ENCODE measurements around the gene RUBCN.

The RUBCN gene

DNA sequence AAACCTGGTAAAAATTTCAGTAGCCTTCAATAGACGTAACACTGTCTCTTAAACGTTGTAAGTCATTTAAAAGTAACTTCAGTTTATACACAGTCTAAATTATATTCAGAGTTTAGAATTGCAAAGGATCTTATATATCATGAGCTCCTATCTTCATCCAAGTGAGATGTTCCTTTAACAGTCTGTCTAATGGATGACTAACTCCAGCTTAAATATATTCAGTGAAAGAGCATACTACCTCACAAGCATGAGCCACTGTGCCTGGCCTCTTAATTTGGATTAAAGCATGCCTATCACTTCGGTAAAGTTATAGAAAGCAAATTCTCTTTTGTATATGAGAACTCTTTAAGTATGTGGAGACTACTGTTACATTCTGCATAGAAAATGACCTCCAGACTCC is 20.0 kb upstream of the RUBCN start:
- no peak for TF ChIP-seq EZH2phosphoT487 (IDR thresholded peaks at IDR 0.05; ENCODE audit: borderline replicate concordance)
- TF ChIP-seq, protein P1, sequence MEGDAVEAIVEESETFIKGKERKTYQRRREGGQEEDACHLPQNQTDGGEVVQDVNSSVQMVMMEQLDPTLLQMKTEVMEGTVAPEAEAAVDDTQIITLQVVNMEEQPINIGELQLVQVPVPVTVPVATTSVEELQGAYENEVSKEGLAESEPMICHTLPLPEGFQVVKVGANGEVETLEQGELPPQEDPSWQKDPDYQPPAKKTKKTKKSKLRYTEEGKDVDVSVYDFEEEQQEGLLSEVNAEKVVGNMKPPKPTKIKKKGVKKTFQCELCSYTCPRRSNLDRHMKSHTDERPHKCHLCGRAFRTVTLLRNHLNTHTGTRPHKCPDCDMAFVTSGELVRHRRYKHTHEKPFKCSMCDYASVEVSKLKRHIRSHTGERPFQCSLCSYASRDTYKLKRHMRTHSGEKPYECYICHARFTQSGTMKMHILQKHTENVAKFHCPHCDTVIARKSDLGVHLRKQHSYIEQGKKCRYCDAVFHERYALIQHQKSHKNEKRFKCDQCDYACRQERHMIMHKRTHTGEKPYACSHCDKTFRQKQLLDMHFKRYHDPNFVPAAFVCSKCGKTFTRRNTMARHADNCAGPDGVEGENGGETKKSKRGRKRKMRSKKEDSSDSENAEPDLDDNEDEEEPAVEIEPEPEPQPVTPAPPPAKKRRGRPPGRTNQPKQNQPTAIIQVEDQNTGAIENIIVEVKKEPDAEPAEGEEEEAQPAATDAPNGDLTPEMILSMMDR (conservative IDR thresholded peaks at IDR 0.05; ENCODE audit: low read length) = no peak
- Histone ChIP-seq H3K27me3 (ENCODE audit: insufficient read depth, low read length, poor library complexity, severe bottlenecking) (no peaks in the 10 kb centered on the region), H2AFZ (ENCODE audit: low read length) (no peak overlapping the region), H3K9ac (ENCODE audit: low read depth, low read length, poor library complexity, severe bottlenecking) (no peak overlapping the region), H3K4me1 (ENCODE audit: insufficient read depth, low read length, poor library complexity, severe bottlenecking) (peaks cover 39% of the 10 kb centered on the region), H4K20me1 (ENCODE audit: insufficient read depth, low read length, poor library complexity, severe bottlenecking) (peaks cover 34% of the 10 kb centered on the region), H3F3A (ENCODE audit: low read depth) (no peaks in the 10 kb centered on the region), H3K9me3 (ENCODE audit: insufficient read depth, low read depth, low read length) (no peaks in the 10 kb centered on the region), H3K4me2 (ENCODE audit: low read depth, low read length, poor library complexity, severe bottlenecking) (peak overlapping the region; percentile 46), H3K36me3 (ENCODE audit: insufficient read depth, low read length) (peaks cover 51% of the 10 kb centered on the region), H3K9me2 (replicated peaks; ENCODE audit: low read depth, low read length) (no peaks in the 10 kb centered on the region), H3K4me3 (ENCODE audit: low read length, poor library complexity, severe bottlenecking) (no peak overlapping the region), H3K79me2 (ENCODE audit: insufficient read depth, low read length) (peaks cover 81% of the 10 kb centered on the region)

DNA sequence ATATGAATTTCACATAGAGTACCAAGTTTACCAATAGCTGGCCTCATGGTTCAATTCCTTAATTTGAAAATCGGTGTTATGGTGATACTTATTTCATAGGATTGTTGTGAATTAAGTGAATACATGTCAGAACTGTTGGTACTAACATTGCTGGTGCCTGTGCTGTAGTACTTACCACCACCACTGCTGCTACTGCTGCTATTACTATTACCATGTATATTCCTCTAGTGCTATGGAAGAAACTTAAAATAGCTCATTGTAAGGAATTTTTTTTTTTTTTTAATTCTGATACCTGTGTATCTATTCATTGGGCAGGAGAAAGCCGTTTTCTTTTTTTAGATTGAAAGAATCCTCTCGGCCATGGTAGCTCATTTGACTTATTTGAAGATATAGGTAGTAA is 16.6 kb upstream of the RUBCN start:
- Histone ChIP-seq H3K4me2 (ENCODE audit: low read depth, low read length, poor library complexity, severe bottlenecking) (peak overlapping the region; percentile 87), H3K79me2 (ENCODE audit: insufficient read depth, low read length) (peaks cover 62% of the 10 kb centered on the region)

DNA sequence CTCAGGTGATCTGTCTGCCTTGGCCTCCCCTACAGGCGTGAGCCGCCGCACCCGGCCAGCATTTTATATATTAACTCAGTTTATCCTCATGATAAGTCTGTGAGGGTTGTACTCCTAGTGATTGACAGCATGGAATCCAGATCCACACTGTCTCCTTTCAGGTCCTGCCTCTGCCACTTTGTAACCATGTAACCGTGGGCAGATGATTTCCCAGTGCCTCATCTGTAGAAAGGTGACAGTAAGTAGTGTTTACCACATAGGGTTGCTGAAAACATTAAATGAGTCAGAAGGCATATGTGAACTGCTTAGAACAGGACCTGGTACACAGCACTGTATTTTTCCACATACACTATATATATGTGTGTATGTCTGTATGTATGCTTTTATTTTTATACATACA is 15.4 kb upstream of the RUBCN start:
- Histone ChIP-seq H3K4me1 (ENCODE audit: insufficient read depth, low read length, poor library complexity, severe bottlenecking) (peaks cover 45% of the 10 kb centered on the region), H3K27me3 (ENCODE audit: insufficient read depth, low read length, poor library complexity, severe bottlenecking) (no peaks in the 10 kb centered on the region), H3K9me2 (replicated peaks; ENCODE audit: low read depth, low read length) (no peaks in the 10 kb centered on the region), H2AFZ (ENCODE audit: low read length) (no peak overlapping the region), H3K9me3 (ENCODE audit: insufficient read depth, low read depth, low read length) (no peaks in the 10 kb centered on the region), H3K9ac (ENCODE audit: low read depth, low read length, poor library complexity, severe bottlenecking) (no peak overlapping the region), H3F3A (ENCODE audit: low read depth) (no peaks in the 10 kb centered on the region; the same call in 1 of the 2 replicates), H3K4me2 (ENCODE audit: low read depth, low read length, poor library complexity, severe bottlenecking) (peak overlapping the region; percentile 87), H3K4me3 (ENCODE audit: low read length, poor library complexity, severe bottlenecking) (peak overlapping the region; percentile 80), H4K20me1 (ENCODE audit: insufficient read depth, low read length, poor library complexity, severe bottlenecking) (peaks cover 45% of the 10 kb centered on the region), H3K36me3 (ENCODE audit: insufficient read depth, low read length) (peaks cover 7% of the 10 kb centered on the region; the same call in 1 of the 2 replicates), H3K79me2 (ENCODE audit: insufficient read depth, low read length) (peaks cover 62% of the 10 kb centered on the region)
- TF ChIP-seq EZH2phosphoT487 (IDR thresholded peaks at IDR 0.05; ENCODE audit: borderline replicate concordance) = no peak
- TF ChIP-seq, protein P1 (conservative IDR thresholded peaks at IDR 0.05; ENCODE audit: low read length) = no peak

More for the DNA sequence above, 16.6 kb upstream of the RUBCN start:
- Histone ChIP-seq H3K9me2 (replicated peaks; ENCODE audit: low read depth, low read length) (no peaks in the 10 kb centered on the region), H3K36me3 (ENCODE audit: insufficient read depth, low read length) (peaks cover 18% of the 10 kb centered on the region; the same call in 1 of the 2 replicates), H3K9me3 (ENCODE audit: insufficient read depth, low read depth, low read length) (no peaks in the 10 kb centered on the region), H3K4me1 (ENCODE audit: insufficient read depth, low read length, poor library complexity, severe bottlenecking) (peaks cover 45% of the 10 kb centered on the region), H3K27me3 (ENCODE audit: insufficient read depth, low read length, poor library complexity, severe bottlenecking) (no peaks in the 10 kb centered on the region), H3F3A (ENCODE audit: low read depth) (no peaks in the 10 kb centered on the region; the same call in 1 of the 2 replicates), H2AFZ (ENCODE audit: low read length) (no peak overlapping the region), H4K20me1 (ENCODE audit: insufficient read depth, low read length, poor library complexity, severe bottlenecking) (peaks cover 45% of the 10 kb centered on the region), H3K9ac (ENCODE audit: low read depth, low read length, poor library complexity, severe bottlenecking) (no peak overlapping the region), H3K4me3 (ENCODE audit: low read length, poor library complexity, severe bottlenecking) (peak overlapping the region; percentile 80)
- no peak for TF ChIP-seq EZH2phosphoT487 (IDR thresholded peaks at IDR 0.05; ENCODE audit: borderline replicate concordance)
- TF ChIP-seq, protein P1 (conservative IDR thresholded peaks at IDR 0.05; ENCODE audit: low read length) = peak; percentile 30; the same call in 1 of the 2 replicates
